GM11168 (cell line): ENCODE data around the gene TSPEAR.
"Not testable (repeated sequence)": the region's sequence is repeated elsewhere in the genome, so short reads cannot be mapped to it uniquely, and the experiment has no call there.

Experiments
- in situ Hi-C: fragments of 300-500 bp; cut with MboI; formaldehyde crosslinking; loops from one replicate; pipeline ENCODE4 v1.12.0; 2022; ENCODE audit warnings: low sequenced_read_pairs; ENCODE audit not compliant: unreplicated experiment

The TSPEAR gene

DNA sequence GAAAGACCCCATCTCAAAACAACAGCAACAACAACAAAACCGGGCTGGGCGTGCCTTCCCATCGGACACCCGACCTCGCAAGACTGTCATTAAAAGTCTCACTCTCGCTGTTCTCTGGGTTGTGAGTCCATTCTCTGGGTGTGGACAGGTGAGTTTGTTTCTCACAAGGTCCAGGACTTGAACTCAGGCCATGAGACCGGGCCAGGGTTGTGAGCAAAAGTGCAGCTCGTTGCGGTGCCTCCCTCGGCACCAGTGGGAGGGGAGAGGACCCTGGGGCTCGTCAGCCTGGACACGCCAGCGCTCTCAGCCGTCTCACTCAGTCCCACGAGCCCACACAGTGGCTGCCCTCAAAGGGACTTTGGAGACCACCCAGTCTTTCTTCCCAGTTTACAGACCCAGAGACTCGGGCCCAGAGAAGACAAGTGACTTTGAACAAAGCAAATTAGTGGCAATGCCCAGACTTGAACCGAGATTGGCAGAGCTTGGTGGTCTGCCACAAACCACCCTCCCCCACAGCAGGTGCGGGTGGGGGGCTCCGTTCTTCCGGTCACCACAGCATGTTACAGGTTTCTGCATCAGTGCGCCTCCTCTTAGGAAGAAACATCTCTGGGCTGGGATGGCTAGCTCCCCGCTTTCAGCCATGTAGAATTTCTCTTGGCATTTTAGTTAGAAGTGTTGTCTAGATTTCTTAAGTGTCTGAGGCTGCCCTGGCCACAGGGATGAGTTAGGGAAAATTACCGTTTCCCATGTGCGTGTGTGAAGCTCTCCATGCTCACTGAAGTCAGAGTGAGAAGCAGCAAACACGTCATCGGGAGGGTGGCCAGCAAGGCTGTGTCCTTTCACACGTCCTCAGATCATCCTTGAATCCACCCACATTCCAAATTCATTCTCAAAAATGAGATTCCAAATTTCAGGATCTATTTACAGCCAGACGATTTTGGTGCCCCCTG lies 227.8 kb downstream of the TSPEAR start:
- in situ Hi-C loops: no loop called here

DNA sequence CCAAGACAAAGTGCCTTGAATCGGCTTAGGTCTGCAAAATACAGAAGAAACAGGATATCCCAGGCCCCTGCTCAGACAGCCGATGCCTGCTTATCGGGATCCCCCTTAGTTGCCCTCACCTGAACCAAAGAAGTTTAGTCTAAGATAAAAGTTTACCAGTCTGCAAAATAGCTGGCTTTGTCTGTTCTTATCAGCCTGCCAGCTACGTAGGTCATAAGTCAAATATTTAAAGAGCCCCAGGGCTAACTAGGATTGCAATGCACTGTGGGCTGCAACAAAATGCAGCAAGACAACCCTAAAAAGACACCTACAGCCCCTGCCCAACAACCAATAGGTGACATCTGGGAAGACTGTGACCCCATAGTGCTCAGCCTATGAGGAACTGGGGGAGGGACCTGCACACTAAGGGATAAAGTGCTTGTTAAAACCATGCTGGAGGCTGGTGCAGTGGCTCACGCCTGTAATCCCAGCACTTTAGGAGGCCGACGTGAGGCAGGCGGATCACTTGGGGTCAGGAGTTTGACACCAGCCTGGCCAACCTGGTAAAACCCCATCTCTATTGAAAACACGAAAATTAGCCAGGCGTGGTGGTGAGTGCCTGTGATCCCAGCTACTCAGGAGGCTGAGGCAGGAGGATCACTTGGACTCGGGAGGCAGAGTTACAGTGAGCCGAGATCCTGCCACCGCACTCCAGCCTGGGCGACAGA lies 228.6 kb downstream of the TSPEAR start:
- in situ Hi-C loops: no loop called here

DNA sequence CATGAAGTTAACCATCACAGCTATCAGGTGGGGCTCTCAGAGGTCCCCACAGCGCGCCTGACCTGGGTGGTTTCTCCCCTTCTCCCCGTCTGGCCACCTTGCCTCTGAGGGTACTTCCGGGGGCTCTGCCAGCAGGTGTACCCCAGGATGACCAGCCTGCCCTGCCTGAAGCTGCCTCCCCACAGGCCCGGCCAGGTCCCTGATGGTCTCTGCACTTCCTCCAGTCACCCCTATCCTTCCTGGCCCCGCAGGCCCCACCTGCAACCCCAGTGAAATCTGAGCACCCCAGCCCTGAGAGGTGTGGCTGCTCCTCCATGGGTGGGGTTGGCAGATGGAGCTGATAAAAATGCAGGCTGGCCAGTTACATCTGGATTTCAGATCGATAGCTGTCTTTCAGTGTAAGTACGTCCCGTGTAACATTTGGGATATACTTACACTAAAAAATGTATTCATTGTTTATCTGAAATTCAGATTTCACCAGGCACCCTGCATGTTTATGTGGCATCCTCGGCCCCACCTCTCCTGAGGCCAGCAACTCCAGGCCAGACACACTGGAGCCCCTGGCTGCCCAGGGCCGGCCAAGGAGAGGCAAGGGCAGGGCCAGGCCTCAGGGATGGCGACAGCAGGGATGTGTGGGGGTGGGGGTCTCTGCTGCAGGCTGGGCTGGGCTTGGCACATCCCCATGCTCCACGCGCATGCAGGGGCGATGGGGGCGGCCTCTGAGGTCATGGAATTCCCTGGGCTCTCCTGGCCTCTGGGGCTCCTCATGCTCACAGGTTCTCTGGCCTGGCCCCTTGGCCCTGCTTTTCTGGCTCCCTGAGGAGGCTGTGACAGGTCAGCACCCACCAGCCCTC lies 230.9 kb downstream of the TSPEAR start:
- in situ Hi-C loops: no loop called here

DNA sequence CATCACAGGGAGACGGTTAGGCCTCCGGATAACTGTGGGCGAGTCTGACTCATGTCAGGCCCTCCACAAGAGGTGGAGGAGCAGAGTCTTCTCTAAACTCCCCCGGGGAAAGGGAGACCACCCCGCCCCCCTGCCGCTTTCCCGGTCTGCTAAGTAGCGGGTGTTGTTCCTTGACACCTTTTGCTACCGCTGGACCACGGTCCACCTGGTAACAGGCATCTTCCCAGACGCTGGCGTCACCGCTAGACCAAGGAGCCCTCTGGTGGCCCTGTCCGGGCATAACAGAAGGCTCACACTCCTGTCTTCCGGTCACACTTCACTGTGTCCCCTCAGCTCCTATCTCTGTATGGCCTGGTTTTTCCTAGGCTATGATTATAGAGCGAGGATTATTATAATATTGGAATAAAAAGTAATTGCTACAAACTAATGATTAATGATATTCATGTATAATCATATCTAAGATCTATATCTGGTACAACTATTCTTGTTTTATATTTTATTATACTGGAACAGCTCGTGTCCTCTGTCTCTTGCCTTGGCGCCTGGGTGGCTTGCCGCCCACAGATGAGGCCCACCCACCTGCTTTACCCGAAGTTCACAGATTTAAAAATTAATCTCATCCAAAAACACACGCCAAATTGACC lies 231.7 kb downstream of the TSPEAR start:
- in situ Hi-C loops: not testable (repeated sequence)

DNA sequence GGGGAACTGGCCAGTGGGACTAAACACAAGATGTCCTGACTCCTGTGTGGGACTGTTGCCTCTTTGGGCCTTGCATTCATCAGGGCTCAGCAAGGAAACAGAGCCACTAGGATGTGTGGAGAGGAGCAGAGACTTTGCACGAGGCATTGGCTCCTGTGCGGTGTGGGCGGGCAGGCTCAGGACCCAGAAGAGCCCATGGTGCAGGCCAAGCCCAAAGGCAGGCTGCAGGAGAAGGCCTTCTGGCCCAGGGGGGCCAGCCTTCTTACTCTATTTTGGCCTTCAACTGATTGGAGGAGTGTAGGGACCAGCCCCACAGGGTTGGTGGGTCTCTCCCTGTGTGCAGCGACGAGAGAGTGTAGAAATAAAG lies 232.6 kb downstream of the TSPEAR start:
- in situ Hi-C loops: no loop called here

DNA sequence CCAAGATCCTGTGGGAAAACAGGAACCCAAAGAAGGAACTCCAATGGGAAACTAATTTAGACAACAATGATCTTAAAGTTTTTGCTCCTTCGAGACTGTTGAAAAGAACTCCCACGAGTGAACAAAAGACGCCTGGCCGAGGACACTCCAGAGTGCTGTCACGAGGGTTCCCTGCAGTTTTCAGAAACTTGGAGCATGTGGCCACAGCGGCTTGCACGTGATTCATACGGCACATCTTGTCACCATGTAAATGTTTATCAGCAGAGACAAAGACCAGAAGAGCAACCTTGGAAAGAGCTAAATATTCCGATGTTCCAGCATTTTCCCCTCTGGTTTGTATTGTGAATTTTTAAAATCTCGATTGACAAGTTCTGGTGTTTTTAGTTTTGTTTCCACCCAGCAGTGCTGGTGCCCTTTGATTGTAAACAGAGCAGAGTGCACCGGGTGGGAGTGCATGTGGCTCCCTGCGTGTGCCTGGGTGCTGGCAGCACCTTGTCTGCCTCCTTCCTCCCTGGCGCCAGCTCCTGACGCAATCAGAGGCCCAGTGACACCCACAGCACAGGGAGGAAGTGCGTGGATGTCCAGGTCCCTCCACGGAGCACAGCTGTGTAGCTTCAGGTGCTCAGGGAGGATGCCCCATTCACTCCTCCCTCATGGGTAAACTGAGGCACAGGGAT lies 233.1 kb downstream of the TSPEAR start:
- in situ Hi-C loops: no loop called here

DNA sequence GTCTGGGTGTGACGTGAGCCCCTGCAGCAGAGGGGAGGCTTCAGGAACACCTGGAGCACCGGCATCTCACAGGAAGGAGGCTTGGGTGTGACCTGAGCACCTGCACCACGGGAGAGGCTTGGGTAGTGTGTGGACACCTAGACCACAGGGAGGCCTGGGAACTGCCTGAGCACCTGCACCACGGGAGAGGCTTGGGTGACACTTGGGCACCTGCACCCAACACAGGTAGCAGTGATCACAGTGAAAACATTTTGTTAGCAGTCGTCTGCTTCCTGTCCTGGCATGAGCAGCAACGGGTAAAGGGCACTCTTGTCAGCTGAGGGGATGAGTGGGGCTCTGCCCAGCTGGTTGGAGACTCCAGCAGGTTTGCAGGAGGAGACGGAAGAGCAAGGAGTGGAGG lies 233.7 kb downstream of the TSPEAR start:
- in situ Hi-C loops: no loop called here

DNA sequence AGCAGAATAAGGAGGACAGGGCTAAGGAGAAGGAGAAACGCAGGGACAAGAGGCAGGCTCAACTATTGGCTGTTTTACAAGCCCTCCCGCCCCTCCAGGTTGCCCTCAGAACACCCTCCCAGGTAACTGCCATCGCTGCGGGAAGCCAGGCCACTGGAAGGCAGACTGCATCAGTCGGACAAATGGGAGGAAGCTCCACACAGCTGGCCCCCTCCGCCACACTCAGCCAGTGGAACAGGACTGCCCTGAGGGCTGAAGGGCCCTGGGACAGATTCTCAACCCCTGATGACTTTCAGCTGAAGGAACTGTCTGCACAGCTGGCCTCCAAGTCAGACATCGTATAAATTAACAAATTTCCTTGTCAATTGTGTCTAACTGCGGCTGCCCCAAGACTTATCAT lies 234.2 kb downstream of the TSPEAR start:
- in situ Hi-C loops: no loop called here

DNA sequence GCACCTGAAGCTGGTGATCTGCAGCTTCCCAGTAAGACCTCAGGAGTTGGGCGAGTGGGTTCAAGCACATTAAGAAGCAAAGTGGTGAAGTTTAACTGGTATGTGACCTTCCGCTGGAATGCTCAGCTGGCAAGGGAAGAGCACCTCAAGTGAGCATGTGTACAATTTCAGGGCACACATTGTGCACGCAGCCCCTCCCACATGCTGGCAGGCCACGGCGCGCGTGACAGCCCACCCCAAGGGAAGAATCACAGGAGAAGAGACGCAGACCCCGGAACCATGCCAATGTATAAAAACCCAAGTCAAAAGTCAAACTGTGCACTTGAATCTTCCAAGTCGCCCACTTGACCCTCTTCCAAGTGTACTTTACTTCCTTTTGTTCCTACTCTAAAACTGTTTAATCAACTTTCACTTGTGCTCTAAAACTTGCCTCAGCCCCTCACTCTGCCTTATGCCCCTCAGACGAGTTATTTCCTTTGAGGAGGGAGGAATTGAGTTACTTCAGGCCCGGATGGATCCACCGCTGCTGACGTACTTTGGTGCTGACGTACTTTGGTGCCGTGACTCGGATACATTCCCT lies 236.0 kb downstream of the TSPEAR start:
- in situ Hi-C loops: no loop called here

DNA sequence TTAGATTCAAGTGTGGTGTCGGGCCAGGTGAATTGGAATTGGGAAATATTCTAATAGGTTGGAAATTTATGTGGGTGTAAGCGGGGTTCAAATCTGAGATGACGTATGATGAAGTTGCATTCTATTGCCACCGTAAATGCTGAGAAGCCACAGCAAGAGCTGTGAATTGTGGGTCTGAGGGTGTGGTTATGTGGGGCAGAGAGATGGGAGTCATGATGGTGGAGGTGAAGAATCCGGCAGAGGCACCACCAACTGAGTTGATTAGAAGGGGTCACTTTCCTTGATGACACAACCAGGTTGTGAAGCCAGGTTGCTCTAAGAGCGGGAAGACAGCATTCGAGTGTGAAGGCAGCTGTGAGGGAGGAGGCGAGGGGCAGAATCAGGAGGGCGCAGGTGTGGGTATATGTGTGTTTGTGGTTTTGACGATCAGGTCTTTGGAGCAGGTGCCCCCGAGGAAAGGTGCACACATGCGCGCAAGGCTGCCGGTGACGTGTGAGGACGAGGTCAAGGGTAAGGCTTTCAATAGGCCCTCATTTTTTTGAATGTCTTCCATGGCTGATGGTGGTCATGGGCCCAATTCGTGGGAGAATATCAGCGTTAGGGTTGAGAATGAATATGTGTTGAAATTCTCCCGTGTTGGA lies 237.3 kb downstream of the TSPEAR start:
- in situ Hi-C loops: no loop called here

DNA sequence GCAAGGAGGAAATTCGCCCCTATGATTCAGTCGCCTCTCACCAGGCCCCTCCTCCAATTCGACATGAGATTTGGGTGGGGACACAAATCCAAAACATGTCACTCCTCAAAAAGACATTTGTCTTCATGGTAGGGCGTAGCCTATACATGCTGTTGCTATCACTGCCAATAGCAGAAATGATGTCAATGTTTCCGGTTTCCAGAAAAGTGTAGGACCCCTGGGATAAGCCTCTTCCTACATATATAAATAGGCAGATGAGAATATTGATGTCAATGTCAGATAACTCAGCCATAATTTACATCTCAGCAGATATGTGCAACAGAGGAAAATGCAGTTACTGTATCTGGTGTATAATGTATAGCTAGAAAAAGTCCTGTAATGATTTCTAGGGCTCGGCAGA lies 239.4 kb downstream of the TSPEAR start:
- in situ Hi-C loops: no loop called here

DNA sequence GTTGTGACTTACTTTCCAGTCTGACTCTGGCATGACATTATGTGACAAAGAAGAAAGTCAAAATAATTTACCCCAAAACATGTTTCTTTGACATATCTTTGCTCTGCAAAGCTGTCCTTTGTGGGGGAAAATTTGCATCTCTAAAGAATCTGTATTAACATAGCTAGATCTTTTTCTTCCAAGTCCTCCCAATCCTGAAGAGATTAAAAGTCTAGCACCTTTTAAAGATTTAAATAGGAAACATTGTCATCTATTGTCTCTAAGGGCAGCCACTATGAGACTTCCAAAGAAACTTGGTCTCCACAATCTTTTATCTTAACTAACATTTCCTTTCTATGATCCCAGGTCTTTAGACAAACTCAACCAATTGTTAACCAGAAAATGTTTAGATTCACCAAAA lies 240.0 kb downstream of the TSPEAR start:
- in situ Hi-C loops: no loop called here

DNA sequence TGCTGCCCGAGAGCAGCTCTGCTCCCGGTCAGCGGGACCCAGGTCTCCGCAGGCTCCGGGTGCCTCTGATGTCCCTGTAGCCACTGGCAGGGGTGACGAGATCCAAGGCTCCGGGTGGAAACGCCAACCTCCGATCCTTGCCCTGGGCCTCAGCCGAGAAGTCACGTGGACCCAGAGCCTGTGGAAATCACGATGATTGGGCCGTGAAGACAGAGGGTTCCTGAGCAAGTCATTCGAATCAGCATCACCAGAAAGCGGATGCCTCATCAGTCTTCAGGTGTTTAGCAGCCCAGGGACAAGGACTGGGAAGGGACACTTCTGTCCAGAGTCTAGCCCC lies 243.5 kb downstream of the TSPEAR start:
- in situ Hi-C loops: no loop called here

DNA sequence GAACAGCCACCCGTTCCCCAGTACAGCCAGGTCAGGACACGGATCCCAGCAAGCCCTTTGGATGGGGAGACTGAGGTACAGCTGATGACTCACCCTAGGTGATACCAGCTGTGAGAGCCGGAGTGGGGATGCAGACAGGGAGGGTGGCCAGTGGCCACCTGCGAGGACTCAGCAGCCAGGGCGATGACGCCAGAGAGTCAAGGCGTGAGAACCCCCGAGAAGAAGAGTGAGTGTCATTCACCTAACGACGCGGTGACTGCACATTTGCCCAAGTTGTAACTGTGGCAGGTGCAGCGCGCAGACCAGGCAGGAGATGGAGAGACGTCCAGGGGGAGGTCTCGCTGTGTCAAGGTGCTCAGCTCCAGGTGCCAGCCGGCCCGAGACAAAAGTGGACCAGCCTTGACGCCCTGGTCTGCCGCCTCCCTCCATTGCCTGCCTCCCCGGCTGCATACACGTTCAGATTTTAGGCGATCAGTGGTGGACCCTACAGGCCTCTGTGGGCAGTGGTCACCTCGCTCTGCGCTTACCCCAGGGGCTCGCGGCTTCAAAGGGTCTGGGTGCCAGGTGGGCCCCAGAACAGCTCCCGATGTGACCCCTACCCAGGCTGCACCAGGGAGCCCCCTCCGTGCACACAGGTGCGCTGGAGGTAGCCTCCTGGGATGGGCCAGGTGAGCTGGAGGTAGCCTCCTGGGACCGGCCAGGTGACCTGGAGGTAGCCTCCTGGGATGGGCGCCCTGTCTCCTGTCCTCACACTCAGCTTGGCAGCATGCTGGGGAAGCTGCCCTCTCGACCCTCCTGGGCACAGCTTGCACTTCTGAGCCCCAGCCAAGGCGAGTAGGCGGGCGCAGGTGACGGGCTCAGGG lies 244.1 kb downstream of the TSPEAR start:
- in situ Hi-C loops: no loop called here

DNA sequence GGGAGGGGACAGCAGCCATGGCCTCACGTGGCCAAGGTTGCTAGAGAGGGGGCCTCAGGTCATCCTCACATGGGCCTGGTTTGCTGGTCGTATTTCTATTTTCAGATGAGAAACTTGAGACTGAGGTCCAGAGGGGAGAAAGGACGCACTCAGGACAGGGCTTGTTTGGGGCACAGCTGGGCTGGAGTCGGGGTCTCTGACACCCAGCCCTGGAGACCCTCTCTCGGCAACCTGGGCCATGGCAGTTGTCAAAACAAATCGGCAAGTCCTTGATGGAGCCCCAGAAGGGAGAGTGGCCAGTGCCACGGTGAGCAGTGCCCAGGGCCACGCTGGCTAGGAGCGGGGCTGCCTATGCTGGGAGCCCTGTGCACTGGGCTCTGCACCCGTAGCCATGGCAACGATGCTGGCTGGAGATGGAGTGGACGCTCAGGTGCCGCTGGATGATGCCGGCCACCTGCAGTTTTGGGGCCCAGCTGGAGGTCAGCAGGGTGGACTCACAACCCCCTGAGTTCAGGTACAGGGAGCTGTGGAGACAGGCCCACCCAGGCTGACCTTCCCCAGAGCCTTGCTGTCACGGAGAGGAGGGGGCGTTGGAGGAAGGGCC lies 244.9 kb downstream of the TSPEAR start:
- in situ Hi-C loops: no loop called here

DNA sequence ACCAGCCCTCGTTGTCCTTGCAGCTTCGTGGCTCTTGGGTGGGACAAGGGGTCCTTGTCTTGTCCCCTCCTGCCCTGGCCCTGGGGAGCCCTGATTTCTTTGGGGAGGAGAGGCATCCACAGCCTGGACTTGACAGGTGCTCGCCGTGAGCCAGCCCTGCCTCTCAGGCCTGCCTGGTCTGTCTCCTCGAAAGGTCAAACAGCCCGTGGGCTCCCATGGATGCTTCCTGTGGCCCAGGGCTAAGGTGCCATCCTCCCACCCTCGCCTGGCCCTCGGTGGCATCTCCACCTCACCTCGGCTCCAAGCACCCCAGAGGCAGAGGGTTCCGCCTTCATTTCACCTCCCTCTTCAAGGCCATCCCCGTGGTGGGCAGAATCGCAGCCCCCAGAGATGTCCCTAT lies 247.0 kb downstream of the TSPEAR start:
- in situ Hi-C loops: no loop called here

DNA sequence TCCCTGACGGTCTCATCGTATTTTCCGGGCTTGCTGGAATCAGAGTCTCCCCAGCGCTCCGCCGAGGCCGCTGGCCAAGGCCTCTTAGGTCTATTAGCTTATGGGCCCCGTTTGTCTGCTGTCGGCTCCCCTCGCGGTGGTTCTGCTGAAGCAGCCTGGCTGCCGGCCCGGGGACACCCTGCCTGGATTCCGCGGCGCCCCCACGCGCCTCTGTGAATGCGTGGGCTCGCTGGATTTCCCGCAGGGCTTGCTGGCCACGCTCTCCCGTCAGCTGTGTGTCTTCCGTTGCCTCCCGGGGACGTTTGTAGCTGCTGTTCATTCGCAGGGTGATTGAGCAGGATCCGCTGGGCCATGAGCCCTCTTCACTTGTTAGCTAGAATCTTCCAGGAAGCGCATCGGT lies 247.6 kb downstream of the TSPEAR start:
- in situ Hi-C loops: no loop called here

DNA sequence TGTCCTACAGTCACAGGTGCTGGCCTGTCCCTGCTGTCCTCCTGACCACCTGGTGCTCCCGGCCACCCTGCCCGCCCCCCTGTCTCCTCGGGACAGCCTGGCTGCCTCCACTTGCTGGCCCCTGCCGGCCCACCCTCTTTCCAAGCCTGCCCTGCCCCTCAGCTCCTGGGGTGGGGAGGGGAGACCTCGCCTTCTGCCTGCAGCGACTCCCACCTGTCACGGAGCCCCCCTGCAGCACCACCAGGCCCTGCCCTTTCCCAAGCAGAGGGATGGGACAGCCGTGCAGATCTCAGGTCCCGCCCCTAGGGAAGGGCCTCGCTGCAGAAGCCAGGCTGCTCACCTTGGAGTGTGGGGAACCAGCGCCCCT lies 248.6 kb downstream of the TSPEAR start:
- in situ Hi-C loops: no loop called here
